ENCODE data around the gene NFIA. TPM values are rescaled to one million over a fixed set of nuclear protein-coding genes. Genes with fewer than 3 reads are reported as not detected.

NFIA gene
- total RNA-seq, 6 donors from 2014 or later = 33.5 to 94.3 (median 44.9) TPM

DNA sequence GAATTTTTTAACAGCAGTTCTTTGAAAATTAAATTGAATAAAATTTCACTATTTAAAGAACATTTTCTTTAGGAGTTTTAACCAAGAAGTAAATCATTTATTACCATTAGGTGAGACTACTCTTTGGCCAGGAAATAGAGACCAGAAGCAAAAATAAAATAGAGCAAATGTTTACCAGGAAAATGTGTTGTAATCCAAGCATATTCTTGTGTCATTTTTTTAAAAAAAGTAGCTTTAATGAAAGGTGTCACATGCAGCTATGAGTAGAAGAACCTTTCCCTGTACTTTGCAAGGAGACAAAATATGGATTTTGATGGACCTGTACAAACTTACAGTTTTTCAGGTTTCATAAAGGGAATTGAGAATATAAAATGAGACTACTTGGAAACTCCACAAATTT, 140.8 kb downstream of the NFIA start:
- Histone ChIP-seq H3K36me3 (no peaks in the 10 kb centered on the region), H3K27ac (no peak overlapping the region), H3K9me3 (no peaks in the 10 kb centered on the region), H3K27me3 (no peaks in the 10 kb centered on the region), H3K4me3 (no peak overlapping the region), H3K4me1 (peaks cover 11 to 25% (median 16%) of the 10 kb centered on the region in 4 donors)
- TF ChIP-seq EP300 (IDR thresholded peaks at IDR 0.05) = no peak
- TF ChIP-seq POLR2AphosphoS5 (IDR thresholded peaks at IDR 0.05) = no peak
- no peak for TF ChIP-seq POLR2A (IDR thresholded peaks at IDR 0.05)
- TF ChIP-seq, protein P1, sequence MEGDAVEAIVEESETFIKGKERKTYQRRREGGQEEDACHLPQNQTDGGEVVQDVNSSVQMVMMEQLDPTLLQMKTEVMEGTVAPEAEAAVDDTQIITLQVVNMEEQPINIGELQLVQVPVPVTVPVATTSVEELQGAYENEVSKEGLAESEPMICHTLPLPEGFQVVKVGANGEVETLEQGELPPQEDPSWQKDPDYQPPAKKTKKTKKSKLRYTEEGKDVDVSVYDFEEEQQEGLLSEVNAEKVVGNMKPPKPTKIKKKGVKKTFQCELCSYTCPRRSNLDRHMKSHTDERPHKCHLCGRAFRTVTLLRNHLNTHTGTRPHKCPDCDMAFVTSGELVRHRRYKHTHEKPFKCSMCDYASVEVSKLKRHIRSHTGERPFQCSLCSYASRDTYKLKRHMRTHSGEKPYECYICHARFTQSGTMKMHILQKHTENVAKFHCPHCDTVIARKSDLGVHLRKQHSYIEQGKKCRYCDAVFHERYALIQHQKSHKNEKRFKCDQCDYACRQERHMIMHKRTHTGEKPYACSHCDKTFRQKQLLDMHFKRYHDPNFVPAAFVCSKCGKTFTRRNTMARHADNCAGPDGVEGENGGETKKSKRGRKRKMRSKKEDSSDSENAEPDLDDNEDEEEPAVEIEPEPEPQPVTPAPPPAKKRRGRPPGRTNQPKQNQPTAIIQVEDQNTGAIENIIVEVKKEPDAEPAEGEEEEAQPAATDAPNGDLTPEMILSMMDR (IDR thresholded peaks at IDR 0.05) = no peak
- DNase-seq (no peak), ATAC-seq (ENCODE audit: low FRiP score in 2 of 2) (no peak)

DNA sequence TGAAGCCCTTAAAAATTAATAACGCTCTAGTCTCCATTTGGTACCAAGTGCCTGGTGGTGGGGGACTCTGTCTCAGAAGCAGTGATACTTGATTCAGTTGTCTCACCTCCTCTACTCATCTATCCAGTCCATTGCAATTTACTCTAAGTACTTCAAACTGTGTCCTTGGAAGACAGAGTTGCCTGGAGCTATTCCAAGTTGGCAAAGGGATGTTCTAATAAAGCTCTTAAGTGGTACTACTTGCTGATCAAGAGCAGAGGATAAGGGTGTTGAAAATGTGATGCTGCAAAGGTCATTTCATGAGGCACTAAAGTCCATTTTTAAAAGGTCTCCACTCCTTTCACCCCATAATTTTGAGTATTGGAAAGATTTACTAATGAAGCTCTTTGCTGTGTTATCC, 142.2 kb downstream of the NFIA start:
- Histone ChIP-seq H3K36me3 (no peaks in the 10 kb centered on the region), H3K27ac (no peak overlapping the region), H3K4me1 (peaks cover 15 to 25% (median 17%) of the 10 kb centered on the region in 4 donors), H3K4me3 (no peak overlapping the region), H3K9me3 (no peaks in the 10 kb centered on the region), H3K27me3 (no peaks in the 10 kb centered on the region)
- ATAC-seq (ENCODE audit: low FRiP score in 2 of 2) (no peak), DNase-seq (no peak)
- 64 to 74% methylated on average over 1 of the region's 1 CpG for WGBS, 2 donors
- TF ChIP-seq, protein P1 (IDR thresholded peaks at IDR 0.05) = no peak
- TF ChIP-seq EP300 (IDR thresholded peaks at IDR 0.05) (no peak), POLR2AphosphoS5 (IDR thresholded peaks at IDR 0.05) (no peak), POLR2A (IDR thresholded peaks at IDR 0.05) (no peak)

DNA sequence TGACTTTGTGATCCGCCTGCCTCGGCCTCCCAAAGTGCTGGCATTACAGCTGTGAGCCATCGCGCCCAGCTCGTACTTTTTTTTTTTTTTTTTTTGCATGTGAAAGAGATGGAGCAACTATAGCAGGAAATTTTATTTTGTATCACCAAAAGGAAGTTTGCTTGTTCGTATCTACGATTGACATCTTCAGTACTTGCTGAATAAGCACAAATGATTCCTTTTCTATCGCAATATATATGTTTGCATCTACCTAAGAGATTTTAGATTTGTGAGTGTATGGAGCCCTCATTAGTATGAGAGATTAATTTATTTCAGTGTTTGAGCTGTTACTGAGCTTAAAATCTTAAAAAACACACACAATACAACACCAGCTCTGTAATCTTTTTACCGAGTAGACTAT, 143.1 kb downstream of the NFIA start:
- H3K4me1 ChIP-seq = peaks cover 15 to 25% (median 17%) of the 10 kb centered on the region in 4 donors
- no peaks in the 10 kb centered on the region for H3K27me3 ChIP-seq
- TF ChIP-seq, protein P1 (IDR thresholded peaks at IDR 0.05) = no peak
- TF ChIP-seq POLR2AphosphoS5 (IDR thresholded peaks at IDR 0.05) = no peak
- no peak for TF ChIP-seq POLR2A (IDR thresholded peaks at IDR 0.05)
- no peak for TF ChIP-seq EP300 (IDR thresholded peaks at IDR 0.05)
- ATAC-seq (ENCODE audit: low FRiP score in 2 of 2) (no peak), DNase-seq (no peak)
- no peak overlapping the region for H3K27ac ChIP-seq
- 90 to 92% methylated on average over 9 of the region's 9 CpGs for WGBS, 2 donors
- no peak overlapping the region for H3K4me3 ChIP-seq
- no peaks in the 10 kb centered on the region for H3K9me3 ChIP-seq
- no peaks in the 10 kb centered on the region for H3K36me3 ChIP-seq

DNA sequence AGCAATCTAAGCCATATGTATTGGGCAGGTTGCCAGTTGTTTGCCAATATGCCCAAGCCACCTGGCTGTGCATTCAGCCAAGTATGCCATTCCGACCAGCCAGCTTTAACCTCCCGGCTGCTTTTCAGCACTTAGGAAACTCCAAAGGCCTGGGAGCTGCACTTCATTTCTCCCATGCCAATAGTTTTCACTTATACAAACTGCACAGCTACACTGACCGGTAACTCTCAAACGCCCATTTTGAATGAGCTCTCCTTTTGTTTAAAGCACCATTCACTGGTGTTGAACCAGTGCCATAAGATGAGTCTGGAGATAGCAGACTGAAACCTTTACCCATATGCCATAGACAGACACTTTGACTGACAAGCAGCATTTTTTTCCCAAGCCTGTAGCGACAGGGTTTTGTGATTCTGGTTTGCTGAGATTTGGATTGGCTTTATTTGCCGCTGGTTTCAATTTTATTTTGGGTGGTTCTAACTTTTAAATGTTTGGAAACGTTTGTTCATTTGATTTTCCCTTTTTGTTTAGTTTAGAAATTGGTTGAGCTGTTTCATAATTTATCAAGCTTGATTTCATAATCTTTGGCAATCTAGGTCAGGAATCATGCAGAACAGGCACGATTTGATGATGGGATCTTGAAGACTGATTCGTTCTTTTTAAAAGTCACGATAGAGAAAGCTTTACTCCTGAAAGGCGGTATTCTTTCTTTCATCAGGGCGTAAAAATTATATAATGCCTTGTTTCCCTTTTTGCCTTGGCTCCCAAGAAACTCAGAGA, 144.6 kb downstream of the NFIA start:
- TF ChIP-seq, protein P1 (IDR thresholded peaks at IDR 0.05) = no peak
- TF ChIP-seq POLR2AphosphoS5 (IDR thresholded peaks at IDR 0.05) = no peak
- TF ChIP-seq POLR2A (IDR thresholded peaks at IDR 0.05) = no peak
- TF ChIP-seq EP300 (IDR thresholded peaks at IDR 0.05) = no peak
- WGBS, 2 donors = 43 to 47% methylated on average over 12 of the region's 12 CpGs
- ATAC-seq (ENCODE audit: low FRiP score in 2 of 2) (peak; percentile 30 to 65), DNase-seq (peak in 1 of 2 donors; percentile 40)
- H3K4me1 ChIP-seq = peaks cover 15 to 25% (median 17%) of the 10 kb centered on the region in 4 donors
- H3K9me3 ChIP-seq = no peaks in the 10 kb centered on the region
- H3K4me3 ChIP-seq = peak overlapping the region in 3 of 4 donors; percentile 2 to 22 (median 17)
- no peaks in the 10 kb centered on the region for H3K27me3 ChIP-seq
- no peaks in the 10 kb centered on the region for H3K36me3 ChIP-seq
- H3K27ac ChIP-seq = peak overlapping the region; percentile 2 to 60 (median 34)

Measured in upper lobe of left lung (tissue), 6 donors.